Skeletal muscle tissue (tissue), 4 donors: ENCODE data around the gene EFCAB11. TPM values are rescaled to one million over a fixed set of nuclear protein-coding genes. Genes with fewer than 3 reads are reported as not detected.

Experiments
- H3K27ac ChIP-seq: one replicate; pipeline ENCODE4 v1.7.0; 2013; ENCODE audit warnings: mild to moderate bottlenecking, low read depth, low read length, inconsistent platforms
- H3K27me3 ChIP-seq, 3 donors: one replicate each; pipeline ENCODE4 v1.7.0; 2013; ENCODE audit warnings: low read length in 3 of 3; ENCODE audit not compliant: control insufficient read depth in 3 of 3, insufficient read depth in 3 of 3
- H3K36me3 ChIP-seq, 3 donors: one replicate each; pipeline ENCODE4 v1.7.0; 2013; ENCODE audit warnings: low read length in 3 of 3; ENCODE audit not compliant: control insufficient read depth in 3 of 3, insufficient read depth in 3 of 3
- H3K4me1 ChIP-seq, 3 donors: one replicate each; pipeline ENCODE4 v1.7.0; 2013; ENCODE audit warnings: low read length in 3 of 3, mild to moderate bottlenecking in 3 of 3; ENCODE audit not compliant: control insufficient read depth in 3 of 3, insufficient read depth in 3 of 3
- H3K4me3 ChIP-seq, 3 donors: one replicate each; pipeline ENCODE4 v1.7.0; 2013; ENCODE audit warnings: low read length in 3 of 3
- H3K9ac ChIP-seq, 3 donors: one replicate each; pipeline ENCODE4 v1.7.0; 2013; ENCODE audit warnings: low read length in 3 of 3, mild to moderate bottlenecking in 3 of 3, moderate library complexity in 2 of 3, low read depth in 1 of 3
- H3K9me3 ChIP-seq, 3 donors: one replicate each; pipeline ENCODE4 v1.7.0; 2013; ENCODE audit warnings: low read length in 3 of 3; ENCODE audit not compliant: control insufficient read depth in 3 of 3
- total RNA-seq: library from RNA; depleted of rRNA; stranded (reverse); fragments of >200 nt; gene quantifications from one replicate; pipeline ENCODE4 v1.2.3, GENCODE V29; 2014
- donor health status: Osteomylitis.

The EFCAB11 gene
- total RNA-seq, 1 donor from 2014 or later: 7.3 TPM

- H3K36me3 ChIP-seq: peaks cover 0 to 22% (median 17%) of the 10 kb centered on the region in 3 donors
- no peaks in the 10 kb centered on the region for H3K9me3 ChIP-seq
- H3K27ac ChIP-seq: no peak overlapping the region
- H3K9ac ChIP-seq: no peak overlapping the region
- H3K4me3 ChIP-seq: no peak overlapping the region
- H3K27me3 ChIP-seq: no peaks in the 10 kb centered on the region
- no peaks in the 10 kb centered on the region for H3K4me1 ChIP-seq
Observed at GRCh38 chr14:89986462-89987160, 32.1 kb upstream of the EFCAB11 start.

- Histone ChIP-seq H3K27me3 (no peaks in the 10 kb centered on the region), H3K4me3 (no peak overlapping the region), H3K9me3 (no peaks in the 10 kb centered on the region), H3K9ac (no peak overlapping the region), H3K4me1 (no peaks in the 10 kb centered on the region), H3K27ac (no peak overlapping the region), H3K36me3 (peaks cover 0 to 25% (median 18%) of the 10 kb centered on the region in 3 donors)
Observed at GRCh38 chr14:89983375-89983774, 28.8 kb upstream of the EFCAB11 start.

GRCh38 chr14:89978656-89979055, 24.1 kb upstream of the EFCAB11 start:
- Histone ChIP-seq H3K9me3 (no peaks in the 10 kb centered on the region), H3K9ac (no peak overlapping the region), H3K27me3 (no peaks in the 10 kb centered on the region), H3K4me1 (no peaks in the 10 kb centered on the region), H3K27ac (no peak overlapping the region), H3K36me3 (peaks cover 0 to 15% (median 14%) of the 10 kb centered on the region in 3 donors), H3K4me3 (no peak overlapping the region)

GRCh38 chr14:89977668-89978067, 23.1 kb upstream of the EFCAB11 start:
- H3K9ac ChIP-seq: no peak overlapping the region
- no peaks in the 10 kb centered on the region for H3K9me3 ChIP-seq
- H3K27ac ChIP-seq: no peak overlapping the region
- no peaks in the 10 kb centered on the region for H3K4me1 ChIP-seq
- H3K27me3 ChIP-seq: no peaks in the 10 kb centered on the region
- peaks cover 0 to 14% (median 11%) of the 10 kb centered on the region in 3 donors for H3K36me3 ChIP-seq
- no peak overlapping the region for H3K4me3 ChIP-seq

GRCh38 chr14:89973234-89973823, 18.8 kb upstream of the EFCAB11 start:
- no peak overlapping the region for H3K27ac ChIP-seq
- H3K4me1 ChIP-seq: no peaks in the 10 kb centered on the region
- no peak overlapping the region for H3K4me3 ChIP-seq
- no peaks in the 10 kb centered on the region for H3K9me3 ChIP-seq
- peaks cover 4 to 29% (median 17%) of the 10 kb centered on the region in 3 donors for H3K36me3 ChIP-seq
- H3K9ac ChIP-seq: no peak overlapping the region
- no peaks in the 10 kb centered on the region for H3K27me3 ChIP-seq

- Histone ChIP-seq H3K36me3 (peaks cover 5 to 42% (median 23%) of the 10 kb centered on the region in 3 donors), H3K27me3 (no peaks in the 10 kb centered on the region), H3K9me3 (no peaks in the 10 kb centered on the region), H3K9ac (no peak overlapping the region), H3K27ac (no peak overlapping the region), H3K4me3 (no peak overlapping the region), H3K4me1 (no peaks in the 10 kb centered on the region)
Observed at GRCh38 chr14:89965839-89966238, 11.3 kb upstream of the EFCAB11 start.

- Histone ChIP-seq H3K27me3 (no peaks in the 10 kb centered on the region), H3K36me3 (peaks cover 5 to 32% (median 20%) of the 10 kb centered on the region in 3 donors)
Observed at GRCh38 chr14:89963288-89963978, 8.9 kb upstream of the EFCAB11 start.

GRCh38 chr14:89960914-89961313, 6.4 kb upstream of the EFCAB11 start:
- Histone ChIP-seq H3K9ac (no peak overlapping the region), H3K36me3 (peaks cover 0 to 22% (median 0%) of the 10 kb centered on the region in 3 donors), H3K9me3 (no peaks in the 10 kb centered on the region), H3K27ac (no peak overlapping the region), H3K4me3 (no peak overlapping the region), H3K4me1 (peaks cover 7 to 20% (median 12%) of the 10 kb centered on the region in 3 donors), H3K27me3 (no peaks in the 10 kb centered on the region)

More at GRCh38 chr14:89963288-89963978, 8.9 kb upstream of the EFCAB11 start:
- H3K27ac ChIP-seq: no peak overlapping the region
- H3K9ac ChIP-seq: no peak overlapping the region
- H3K4me3 ChIP-seq: no peak overlapping the region
- no peaks in the 10 kb centered on the region for H3K9me3 ChIP-seq
- H3K4me1 ChIP-seq: no peaks in the 10 kb centered on the region

- no peak overlapping the region for H3K27ac ChIP-seq
- H3K27me3 ChIP-seq: no peaks in the 10 kb centered on the region
- H3K9ac ChIP-seq: no peak overlapping the region
- no peaks in the 10 kb centered on the region for H3K9me3 ChIP-seq
- no peak overlapping the region for H3K4me3 ChIP-seq
- H3K36me3 ChIP-seq: peaks cover 0 to 17% (median 0%) of the 10 kb centered on the region in 3 donors
- peaks cover 7 to 26% (median 16%) of the 10 kb centered on the region in 3 donors for H3K4me1 ChIP-seq
Observed at GRCh38 chr14:89959853-89960445, 5.4 kb upstream of the EFCAB11 start.
